Measurements from ENCODE around the gene RPTOR.

DNA sequence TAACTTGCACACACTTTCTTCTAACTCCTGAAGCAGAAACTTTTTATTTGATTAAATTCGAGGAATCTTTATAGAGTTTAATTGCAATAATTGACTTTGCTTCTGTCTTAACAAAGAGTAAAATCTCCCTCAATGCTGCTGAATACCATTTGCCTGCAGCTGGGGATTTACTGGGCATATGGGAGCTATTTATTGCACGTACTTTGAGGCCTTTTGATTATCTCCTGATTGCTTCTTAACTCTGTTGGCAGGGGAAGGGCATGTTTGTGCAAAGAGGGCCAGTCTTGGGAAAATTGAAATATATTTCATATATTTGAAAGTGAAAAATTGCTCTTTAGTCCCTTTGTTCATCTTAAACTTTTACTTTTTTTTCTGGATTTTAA, 290.2 kb downstream of the RPTOR start:
- TF ChIP-seq, protein P1, sequence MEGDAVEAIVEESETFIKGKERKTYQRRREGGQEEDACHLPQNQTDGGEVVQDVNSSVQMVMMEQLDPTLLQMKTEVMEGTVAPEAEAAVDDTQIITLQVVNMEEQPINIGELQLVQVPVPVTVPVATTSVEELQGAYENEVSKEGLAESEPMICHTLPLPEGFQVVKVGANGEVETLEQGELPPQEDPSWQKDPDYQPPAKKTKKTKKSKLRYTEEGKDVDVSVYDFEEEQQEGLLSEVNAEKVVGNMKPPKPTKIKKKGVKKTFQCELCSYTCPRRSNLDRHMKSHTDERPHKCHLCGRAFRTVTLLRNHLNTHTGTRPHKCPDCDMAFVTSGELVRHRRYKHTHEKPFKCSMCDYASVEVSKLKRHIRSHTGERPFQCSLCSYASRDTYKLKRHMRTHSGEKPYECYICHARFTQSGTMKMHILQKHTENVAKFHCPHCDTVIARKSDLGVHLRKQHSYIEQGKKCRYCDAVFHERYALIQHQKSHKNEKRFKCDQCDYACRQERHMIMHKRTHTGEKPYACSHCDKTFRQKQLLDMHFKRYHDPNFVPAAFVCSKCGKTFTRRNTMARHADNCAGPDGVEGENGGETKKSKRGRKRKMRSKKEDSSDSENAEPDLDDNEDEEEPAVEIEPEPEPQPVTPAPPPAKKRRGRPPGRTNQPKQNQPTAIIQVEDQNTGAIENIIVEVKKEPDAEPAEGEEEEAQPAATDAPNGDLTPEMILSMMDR (IDR thresholded peaks at IDR 0.05) = no peak
- no peak for TF ChIP-seq POLR2AphosphoS5 (IDR thresholded peaks at IDR 0.05; ENCODE audit: low read depth, low read length)
- TF ChIP-seq, protein P2, sequence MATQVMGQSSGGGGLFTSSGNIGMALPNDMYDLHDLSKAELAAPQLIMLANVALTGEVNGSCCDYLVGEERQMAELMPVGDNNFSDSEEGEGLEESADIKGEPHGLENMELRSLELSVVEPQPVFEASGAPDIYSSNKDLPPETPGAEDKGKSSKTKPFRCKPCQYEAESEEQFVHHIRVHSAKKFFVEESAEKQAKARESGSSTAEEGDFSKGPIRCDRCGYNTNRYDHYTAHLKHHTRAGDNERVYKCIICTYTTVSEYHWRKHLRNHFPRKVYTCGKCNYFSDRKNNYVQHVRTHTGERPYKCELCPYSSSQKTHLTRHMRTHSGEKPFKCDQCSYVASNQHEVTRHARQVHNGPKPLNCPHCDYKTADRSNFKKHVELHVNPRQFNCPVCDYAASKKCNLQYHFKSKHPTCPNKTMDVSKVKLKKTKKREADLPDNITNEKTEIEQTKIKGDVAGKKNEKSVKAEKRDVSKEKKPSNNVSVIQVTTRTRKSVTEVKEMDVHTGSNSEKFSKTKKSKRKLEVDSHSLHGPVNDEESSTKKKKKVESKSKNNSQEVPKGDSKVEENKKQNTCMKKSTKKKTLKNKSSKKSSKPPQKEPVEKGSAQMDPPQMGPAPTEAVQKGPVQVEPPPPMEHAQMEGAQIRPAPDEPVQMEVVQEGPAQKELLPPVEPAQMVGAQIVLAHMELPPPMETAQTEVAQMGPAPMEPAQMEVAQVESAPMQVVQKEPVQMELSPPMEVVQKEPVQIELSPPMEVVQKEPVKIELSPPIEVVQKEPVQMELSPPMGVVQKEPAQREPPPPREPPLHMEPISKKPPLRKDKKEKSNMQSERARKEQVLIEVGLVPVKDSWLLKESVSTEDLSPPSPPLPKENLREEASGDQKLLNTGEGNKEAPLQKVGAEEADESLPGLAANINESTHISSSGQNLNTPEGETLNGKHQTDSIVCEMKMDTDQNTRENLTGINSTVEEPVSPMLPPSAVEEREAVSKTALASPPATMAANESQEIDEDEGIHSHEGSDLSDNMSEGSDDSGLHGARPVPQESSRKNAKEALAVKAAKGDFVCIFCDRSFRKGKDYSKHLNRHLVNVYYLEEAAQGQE (IDR thresholded peaks at IDR 0.05; ENCODE audit: insufficient read depth in 1 of 2, low read depth in 2 of 2, low read length in 1 of 2) = no peak
- no peak for TF ChIP-seq SIN3A (IDR thresholded peaks at IDR 0.05; ENCODE audit: borderline replicate concordance, insufficient read depth, low read depth, low read length)
- no peak for TF ChIP-seq TCF7L2 (IDR thresholded peaks at IDR 0.05; ENCODE audit: low read depth, low read length)
